SH-SY5Y (cell line): ENCODE data around the gene ADORA2A.

Experiments
- GATA2 ChIP-seq: IDR thresholded peaks from 2 replicates; pipeline ENCODE4 v1.6.1; 2011; ENCODE audit warnings: mild to moderate bottlenecking, low read depth, low read length
- GATA3 ChIP-seq: IDR thresholded peaks from 2 replicates; pipeline ENCODE4 v1.6.1; 2011; ENCODE audit warnings: low read depth, mild to moderate bottlenecking, low read length, moderate library complexity

The ADORA2A gene

GRCh38 chr22:24409707-24410106 is 17.7 kb upstream of the ADORA2A start:
- TF ChIP-seq GATA3 (no peak), GATA2 (no peak)

GRCh38 chr22:24410110-24410856 is 17.1 kb upstream of the ADORA2A start:
- TF ChIP-seq GATA3 (no peak), GATA2 (no peak)

GRCh38 chr22:24411256-24412004 is 16.0 kb upstream of the ADORA2A start:
- no peak for TF ChIP-seq GATA3
- no peak for TF ChIP-seq GATA2

- TF ChIP-seq GATA3 (no peak), GATA2 (no peak)
These were observed 15.1 kb upstream of the ADORA2A start for GRCh38 chr22:24412274-24412673.

GRCh38 chr22:24413271-24413670 is 14.1 kb upstream of the ADORA2A start:
- TF ChIP-seq GATA3 (no peak), GATA2 (no peak)

GRCh38 chr22:24413736-24414385 is 13.5 kb upstream of the ADORA2A start:
- TF ChIP-seq GATA2 = no peak

- TF ChIP-seq GATA3 (no peak), GATA2 (no peak)
These were observed 12.9 kb upstream of the ADORA2A start for GRCh38 chr22:24414523-24414922.

- TF ChIP-seq GATA2 (no peak), GATA3 (no peak)
These were observed 12.1 kb upstream of the ADORA2A start for GRCh38 chr22:24414984-24415945.

- no peak for TF ChIP-seq GATA3
- TF ChIP-seq GATA2 = no peak
These were observed 11.3 kb upstream of the ADORA2A start for GRCh38 chr22:24416095-24416494.

- TF ChIP-seq GATA2 (no peak), GATA3 (no peak)
These were observed 10.8 kb upstream of the ADORA2A start for GRCh38 chr22:24416611-24417010.

GRCh38 chr22:24417200-24417599 is 10.2 kb upstream of the ADORA2A start:
- TF ChIP-seq GATA2 = no peak
- TF ChIP-seq GATA3 = no peak

- no peak for TF ChIP-seq GATA3
- TF ChIP-seq GATA2 = no peak
These were observed 9.3 kb upstream of the ADORA2A start for GRCh38 chr22:24417901-24418641.

GRCh38 chr22:24418786-24419474 is 8.5 kb upstream of the ADORA2A start:
- TF ChIP-seq GATA2 (no peak), GATA3 (no peak)
